Natural killer cell (primary cell): Measurements from ENCODE around the gene CDK5. TPM values are rescaled to one million over a fixed set of nuclear protein-coding genes. Genes with fewer than 3 reads are reported as not detected.

Experiments
- ATAC-seq, 3 donors: fragments of 150-1000 bp in 2 of 3; fragments of 200-7000 bp in 1 of 3; cut with Tn5 transposase; 1 replicate in 1 of 3; 2 replicates in 2 of 3; pipeline ENCODE4 v1.10.0; 2021; ENCODE audit warnings: mild to moderate bottlenecking in 2 of 3, moderate library complexity in 2 of 3
- DNase-seq, 2 donors: peaks; one replicate each; pipeline versions ENCODE4 v3.0.0 to v3.0.0-alpha.2; 2013 to 2021; ENCODE audit warnings: mixed read lengths in 1 of 2
- H3K27ac ChIP-seq: one replicate; pipeline ENCODE4 v1.5.1; 2013; ENCODE audit warnings: mild to moderate bottlenecking, low read length
- H3K27me3 ChIP-seq: one replicate; pipeline ENCODE4 v1.6.1; 2013; ENCODE audit warnings: low read length; ENCODE audit not compliant: control insufficient read depth, insufficient read depth
- H3K36me3 ChIP-seq: one replicate; pipeline ENCODE4 v1.6.1; 2013; ENCODE audit warnings: low read length; ENCODE audit not compliant: control insufficient read depth, insufficient read depth
- H3K4me1 ChIP-seq: one replicate; pipeline ENCODE4 v1.6.1; 2013; ENCODE audit warnings: low read length; ENCODE audit not compliant: control insufficient read depth, insufficient read depth
- H3K4me3 ChIP-seq: one replicate; pipeline ENCODE4 v1.5.1; 2013; ENCODE audit warnings: low read length
- H3K9me3 ChIP-seq: one replicate; pipeline ENCODE4 v1.6.1; 2013; ENCODE audit warnings: low read length; ENCODE audit not compliant: control insufficient read depth, insufficient read depth
- H3K27ac Mint-ChIP-seq, 2 donors: one replicate each; pipeline ENCODE4 v1.8.0; 2022; ENCODE audit warnings: mild to moderate bottlenecking in 2 of 2, mixed read lengths in 2 of 2, moderate library complexity in 1 of 2
- H3K27me3 Mint-ChIP-seq, 2 donors: one replicate each; pipeline ENCODE4 v1.8.0; 2022; ENCODE audit warnings: low read depth in 2 of 2, mixed read lengths in 2 of 2
- H3K36me3 Mint-ChIP-seq: one replicate; pipeline ENCODE4 v1.8.0; 2022; ENCODE audit warnings: mixed read lengths
- H3K4me1 Mint-ChIP-seq, 2 donors: one replicate each; pipeline ENCODE4 v1.8.0; 2022; ENCODE audit warnings: mixed read lengths in 2 of 2
- H3K4me3 Mint-ChIP-seq: one replicate; pipeline ENCODE4 v1.8.0; 2022; ENCODE audit warnings: mild to moderate bottlenecking, moderate library complexity, mixed read lengths
- H3K9me3 Mint-ChIP-seq, 2 donors: one replicate each; pipeline ENCODE4 v1.8.0; 2022; ENCODE audit warnings: mixed read lengths in 2 of 2
- CTCF ChIP-seq: fragments of 200-600 bp; IDR thresholded peaks from one replicate; pipeline ENCODE4 v1.8.0; 2022; ENCODE audit warnings: antibody characterized with exemption
- WGBS: methylation state at CpG from one replicate; pipeline ENCODE4 v1.1.7; 2013; ENCODE audit warnings: missing lambda C conversion rate; ENCODE audit not compliant: insufficient coverage; 5-methylcytosine and 5-hydroxymethylcytosine counted together
- intact Hi-C: fragments of 100-400 bp; cut with micrococcal nuclease; formaldehyde crosslinking; loops from one replicate; pipeline ENCODE4 v1.14.2; 2022
- total RNA-seq, 4 donors: library from RNA; stranded (reverse); fragments of 120-200 nt in 1 of 4; gene quantifications; one replicate each; pipeline versions ENCODE4 v1.2.3 to v1.2.4, GENCODE V29; 2013 to 2022

Gene CDK5
- total RNA-seq, 3 donors from 2014 or later (not counting 1 experiment from before 2014, with no cell fraction given): 6.2 to 8.0 (median 6.6) TPM

GRCh38 chr7:151102991-151103390 lies 45.3 kb upstream of the CDK5 start:
- Histone ChIP-seq H3K36me3 (no peaks in the 10 kb centered on the region), H3K27ac (no peak overlapping the region), H3K4me3 (no peak overlapping the region), H3K9me3 (no peaks in the 10 kb centered on the region), H3K27me3 (no peaks in the 10 kb centered on the region), H3K4me1 (no peaks in the 10 kb centered on the region)
- ATAC-seq (no peak), DNase-seq (no peak)
- Mint-ChIP-seq H3K27me3 (no peaks in the 10 kb centered on the region), H3K4me3 (no peak overlapping the region), H3K4me1 (peaks cover 0 to 6% of the 10 kb centered on the region in 2 donors), H3K27ac (no peak overlapping the region), H3K9me3 (no peaks in the 10 kb centered on the region), H3K36me3 (no peaks in the 10 kb centered on the region)
- 72% methylated on average over 3 of the region's 3 CpGs for WGBS
- TF ChIP-seq CTCF: no peak
- intact Hi-C loops: no loop called here

GRCh38 chr7:151101621-151102396 lies 44.1 kb upstream of the CDK5 start:
- H3K36me3 Mint-ChIP-seq: no peaks in the 10 kb centered on the region
- no peak overlapping the region for H3K27ac Mint-ChIP-seq
- TF ChIP-seq CTCF: no peak
- Histone ChIP-seq H3K36me3 (no peaks in the 10 kb centered on the region), H3K27me3 (no peaks in the 10 kb centered on the region), H3K4me1 (no peaks in the 10 kb centered on the region), H3K4me3 (no peak overlapping the region), H3K27ac (no peak overlapping the region), H3K9me3 (no peaks in the 10 kb centered on the region)
- no peaks in the 10 kb centered on the region for H3K9me3 Mint-ChIP-seq
- WGBS: 87% methylated on average over 24 of the region's 24 CpGs
- DNase-seq (no peak), ATAC-seq (no peak)
- no peak overlapping the region for H3K4me3 Mint-ChIP-seq
- H3K4me1 Mint-ChIP-seq: peaks cover 0 to 6% of the 10 kb centered on the region in 2 donors
- H3K27me3 Mint-ChIP-seq: no peaks in the 10 kb centered on the region
- intact Hi-C loops: no loop called here

- no peaks in the 10 kb centered on the region for H3K36me3 Mint-ChIP-seq
- no peak overlapping the region for H3K4me3 Mint-ChIP-seq
- no peak overlapping the region for H3K27ac Mint-ChIP-seq
- no peak overlapping the region for H3K27ac ChIP-seq
- H3K9me3 ChIP-seq: no peaks in the 10 kb centered on the region
- TF ChIP-seq CTCF: no peak
- H3K27me3 ChIP-seq: no peaks in the 10 kb centered on the region
- intact Hi-C loops: no loop called here
- DNase-seq (no peak), ATAC-seq (no peak)
- H3K4me1 Mint-ChIP-seq: peaks cover 0 to 6% of the 10 kb centered on the region in 2 donors
- no peaks in the 10 kb centered on the region for H3K9me3 Mint-ChIP-seq
- no peaks in the 10 kb centered on the region for H3K4me1 ChIP-seq
- no peak overlapping the region for H3K4me3 ChIP-seq
- H3K27me3 Mint-ChIP-seq: no peaks in the 10 kb centered on the region
- WGBS: 95% methylated on average over 10 of the region's 10 CpGs
- H3K36me3 ChIP-seq: no peaks in the 10 kb centered on the region
Observed at GRCh38 chr7:151100921-151101320, 43.2 kb upstream of the CDK5 start.
